HCT116 (cell line): ENCODE results near the gene URI1. TPM values are rescaled to one million over a fixed set of nuclear protein-coding genes. Genes with fewer than 3 reads are reported as not detected.

ENCODE experiments used
- ATAC-seq: fragments of 200-7000 bp; cut with Tn5 transposase; 2 replicates; pipeline ENCODE4 v1.9.1; 2020; ENCODE audit warnings: mild to moderate bottlenecking, moderate library complexity
- BruUV-seq: library from RNA; stranded (reverse); fragments of 400-500 nt; replicated peaks from 2 replicates; lab custom pipeline; 2021; lab: Mats Ljungman, UMichigan
- CTCF ChIA-PET: fragments of 300-600 bp; sonication (Branson Sonifier 250); formaldehyde crosslinking; loops from one replicate; lab custom pipeline; 2021; ENCODE audit warnings: antibody characterized with exemption; lab: Charles Lee
- POLR2A ChIA-PET: fragments of 300-600, 350-600 bp; sonication (Branson Sonifier 250); formaldehyde crosslinking; loops from one replicate; lab custom pipeline; 2021; ENCODE audit warnings: antibody characterized with exemption; lab: Charles Lee
- RAD21 ChIA-PET, 2 experiments: fragments of 300-600 bp; sonication (Branson Sonifier 250); formaldehyde crosslinking; loops; one replicate each; lab custom pipeline; 2023; ENCODE audit warnings: low total read pairs in 2 of 2; ENCODE audit not compliant: uncharacterized antibody in 2 of 2, unreplicated experiment in 2 of 2, low non-redundant PET in 1 of 2; lab: Charles Lee
- DNase-seq: peaks from one replicate; pipeline ENCODE4 v3.0.0-alpha.2; 2010; ENCODE audit warnings: low read depth, low spot score
- H2AFZ ChIP-seq: fragments of 200-600 bp; shearing (Covaris generic), sonication (generic); 2 replicates; pipeline ENCODE4 v1.6.1; 2017; ENCODE audit warnings: low read depth, mixed run types, mixed read lengths, antibody characterized with exemption, low read length; ENCODE audit not compliant: poor library complexity, severe bottlenecking
- H3K27ac ChIP-seq: 2 replicates; pipeline ENCODE4 v1.5.1; 2012; ENCODE audit warnings: low read depth, low read length
- H3K27me3 ChIP-seq: fragments of 200-600 bp; sonication (generic); 2 replicates; pipeline ENCODE4 v1.6.1; 2016; ENCODE audit warnings: mixed run types, low read length, mixed read lengths; ENCODE audit not compliant: insufficient read depth
- H3K36me3 ChIP-seq, 2 experiments: fragments of 200-500 bp in 1 of 2; fragments of 200-600 bp in 1 of 2; sonication (Bioruptor generic) in 1 of 2; sonication (generic) in 1 of 2; 2 replicates each; pipeline versions ENCODE4 v1.5.1 to v1.6.1; 2014 to 2016; ENCODE audit warnings: low read length in 2 of 2, inconsistent platforms in 1 of 2, mixed read lengths in 1 of 2, mixed run types in 1 of 2; ENCODE audit not compliant: insufficient read depth in 2 of 2, control insufficient read depth in 1 of 2
- H3K4me1 ChIP-seq, 2 experiments: fragments of 200-600 bp in 1 of 2; sonication (generic) in 1 of 2; 2 replicates each; pipeline versions ENCODE4 v1.5.1 to v1.6.1; 2012 to 2017; ENCODE audit warnings: low read length in 2 of 2, inconsistent platforms in 1 of 2, mild to moderate bottlenecking in 1 of 2, mixed read lengths in 1 of 2, mixed run types in 1 of 2, moderate library complexity in 1 of 2; ENCODE audit not compliant: insufficient read depth in 2 of 2, control insufficient read depth in 1 of 2
- H3K4me2 ChIP-seq: fragments of 200-600 bp; sonication (generic); 2 replicates; pipeline ENCODE4 v1.6.1; 2017; ENCODE audit warnings: mixed run types, low read length, mixed read lengths
- H3K4me3 ChIP-seq, 2 experiments: fragments of 200-600 bp in 1 of 2; sonication (generic) in 1 of 2; replicated peaks in 1 of 2; 2 replicates each; pipeline ENCODE4 v1.5.1; 2011 to 2016; ENCODE audit warnings: low read length in 2 of 2, control low read depth in 1 of 2, low read depth in 1 of 2, mild to moderate bottlenecking in 1 of 2, mixed read lengths in 1 of 2, mixed run types in 1 of 2
- H3K79me2 ChIP-seq: fragments of 200-600 bp; sonication (generic); 2 replicates; pipeline ENCODE4 v1.6.1; 2017; ENCODE audit warnings: mild to moderate bottlenecking, mixed run types, low read length, moderate library complexity, mixed read lengths; ENCODE audit not compliant: insufficient read depth
- H3K9ac ChIP-seq: fragments of 200-600 bp; sonication (generic); 2 replicates; pipeline ENCODE4 v1.6.1; 2016; ENCODE audit warnings: low read length, mixed read lengths
- H3K9me2 ChIP-seq: fragments of 200-600 bp; sonication (generic), shearing (Covaris generic); 2 replicates; pipeline ENCODE4 v1.6.1; 2017; ENCODE audit warnings: mixed run types, mild to moderate bottlenecking, moderate library complexity; ENCODE audit not compliant: insufficient read depth
- H3K9me3 ChIP-seq, 2 experiments: fragments of 200-500 bp in 1 of 2; fragments of 200-600 bp in 1 of 2; sonication (Bioruptor generic) in 1 of 2; sonication (generic) in 1 of 2; 2 replicates each; pipeline ENCODE4 v1.6.1; 2014 to 2017; ENCODE audit warnings: low read length in 2 of 2, mixed read lengths in 2 of 2, inconsistent platforms in 1 of 2, low read depth in 1 of 2, mild to moderate bottlenecking in 1 of 2, mixed run types in 1 of 2, moderate library complexity in 1 of 2; ENCODE audit not compliant: control insufficient read depth in 1 of 2, insufficient read depth in 1 of 2
- H4K20me1 ChIP-seq: fragments of 200-600 bp; sonication (generic), shearing (Covaris generic); 2 replicates; pipeline ENCODE4 v1.6.1; 2017; ENCODE audit warnings: mixed run types, mild to moderate bottlenecking, moderate library complexity; ENCODE audit not compliant: insufficient read depth
- CBX3 ChIP-seq: IDR thresholded peaks from 2 replicates; pipeline ENCODE4 v1.6.1; 2012; ENCODE audit warnings: low read depth
- CEBPB ChIP-seq: IDR thresholded peaks from 2 replicates; pipeline ENCODE4 v1.6.1; 2012; ENCODE audit warnings: low read depth
- ELF1 ChIP-seq: IDR thresholded peaks from 2 replicates; pipeline ENCODE4 v1.6.1; 2012; ENCODE audit warnings: low read depth, borderline replicate concordance
- EZH2 ChIP-seq: fragments of 200-600 bp; sonication (generic); IDR thresholded peaks from 2 replicates; pipeline ENCODE4 v1.6.1; 2017; ENCODE audit warnings: antibody characterized with exemption, mixed run types
- FOSL1 ChIP-seq: IDR thresholded peaks from 2 replicates; pipeline ENCODE4 v1.6.1; 2012; ENCODE audit warnings: low read depth
- JUND ChIP-seq: IDR thresholded peaks from 2 replicates; pipeline ENCODE4 v1.6.1; 2012
- SIN3A ChIP-seq: IDR thresholded peaks from 2 replicates; pipeline ENCODE4 v1.6.1; 2012; ENCODE audit warnings: low read depth
- SP1 ChIP-seq: IDR thresholded peaks from 2 replicates; pipeline ENCODE4 v1.6.1; 2012; ENCODE audit warnings: low read depth
- YY1 ChIP-seq: IDR thresholded peaks from 2 replicates; pipeline ENCODE4 v1.6.1; 2011; ENCODE audit warnings: low read length, low read depth, moderate library complexity, mild to moderate bottlenecking; ENCODE audit not compliant: insufficient replicate concordance; ENCODE audit errors: extremely low read depth
- ZNF274 ChIP-seq: fragments of 200-500 bp; sonication (Bioruptor generic); IDR thresholded peaks from 2 replicates; pipeline ENCODE4 v1.6.1; 2014; ENCODE audit warnings: mild to moderate bottlenecking, low read depth, low read length, inconsistent platforms
- intact Hi-C: fragments of 100-400 bp; cut with micrococcal nuclease; formaldehyde crosslinking; loops from 2 replicates; pipeline ENCODE4 v1.10.0; 2022
- total RNA-seq: library from RNA; stranded (reverse); gene quantifications from one replicate; pipeline ENCODE4 v1.2.1, GENCODE V29; 2021; ENCODE audit not compliant: unreplicated experiment
- TF ChIP-seq, protein P1 (sequence below): IDR thresholded peaks from 2 replicates; pipeline ENCODE4 v1.6.1; 2012
- TF ChIP-seq, protein P2 (sequence below), 3 experiments: fragments of 200-600 bp in 1 of 3; sonication (generic) in 1 of 3; IDR thresholded peaks in 2 of 3; conservative IDR thresholded peaks in 1 of 3; 2 replicates each; pipeline ENCODE4 v1.5.1; 2012 to 2017; ENCODE audit warnings: low read depth in 2 of 3, low read length in 2 of 3, antibody characterized with exemption in 1 of 3, borderline replicate concordance in 1 of 3, control low read depth in 1 of 3, mild to moderate bottlenecking in 1 of 3, mixed read lengths in 1 of 3, mixed run types in 1 of 3, moderate library complexity in 1 of 3; ENCODE audit not compliant: insufficient read depth in 1 of 3
- TF ChIP-seq, protein P3 (sequence below): IDR thresholded peaks from 2 replicates; pipeline ENCODE4 v1.6.1; 2011; ENCODE audit warnings: mild to moderate bottlenecking, low read length, moderate library complexity; ENCODE audit not compliant: insufficient replicate concordance; ENCODE audit errors: extremely low read depth

URI1 gene
- total RNA-seq, 1 experiment from 2014 or later = 51.4 TPM

DNA sequence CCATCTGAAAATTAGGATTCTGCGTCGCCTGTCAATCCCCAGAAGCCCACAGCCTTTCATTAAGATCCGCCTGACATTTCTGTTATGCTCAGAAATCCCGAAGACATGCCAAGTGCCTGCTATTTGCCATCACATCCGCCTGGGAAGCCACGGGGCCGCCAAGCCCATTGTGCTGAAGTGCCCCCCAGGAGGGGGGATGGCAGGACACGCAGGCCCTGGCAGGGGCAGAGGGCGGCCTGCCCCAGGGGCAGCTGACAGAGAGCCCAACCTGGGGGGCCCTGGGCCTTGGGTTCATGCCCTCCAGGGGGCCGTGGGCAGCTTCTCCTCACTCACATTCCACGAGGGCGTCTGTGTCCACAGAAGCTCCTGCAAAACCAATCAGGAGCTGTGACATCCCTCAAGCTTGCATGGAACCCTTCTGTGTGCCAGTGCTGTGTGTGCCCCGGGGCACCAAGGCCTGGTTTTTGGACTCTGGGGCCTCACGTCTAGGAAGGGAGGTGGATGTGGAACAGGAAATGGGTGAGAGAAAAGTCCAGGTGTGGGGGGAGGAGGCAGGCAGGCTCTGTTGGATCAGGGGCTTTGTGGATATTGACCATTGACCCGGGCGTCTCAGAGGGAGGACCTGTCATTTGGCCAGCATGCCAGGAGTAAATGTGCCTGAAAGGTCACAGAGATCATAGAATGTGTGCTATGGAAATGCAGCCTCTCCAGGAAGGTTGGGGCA, 122.9 kb downstream of the URI1 start:
- H3K9ac ChIP-seq = no peak overlapping the region
- H3K4me1 ChIP-seq = no peaks in the 10 kb centered on the region
- BruUV-seq = no TSS peak
- no peaks in the 10 kb centered on the region for H4K20me1 ChIP-seq
- no peak overlapping the region for H3K4me3 ChIP-seq
- intact Hi-C loops = no loop called here
- RAD21 ChIA-PET = no interaction called here
- H3K27ac ChIP-seq = no peak overlapping the region
- POLR2A ChIA-PET = no interaction called here
- no peak overlapping the region for H3K4me2 ChIP-seq
- no peaks in the 10 kb centered on the region for H3K9me2 ChIP-seq
- TF ChIP-seq, protein P1, sequence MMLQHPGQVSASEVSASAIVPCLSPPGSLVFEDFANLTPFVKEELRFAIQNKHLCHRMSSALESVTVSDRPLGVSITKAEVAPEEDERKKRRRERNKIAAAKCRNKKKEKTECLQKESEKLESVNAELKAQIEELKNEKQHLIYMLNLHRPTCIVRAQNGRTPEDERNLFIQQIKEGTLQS = no peak
- TF ChIP-seq CEBPB (no peak), YY1 (no peak), EZH2 (no peak)
- ATAC-seq (no peak), DNase-seq (no peak)
- H3K36me3 ChIP-seq = no peaks in the 10 kb centered on the region
- CTCF ChIA-PET = no interaction called here
- no peak overlapping the region for H2AFZ ChIP-seq
- no peaks in the 10 kb centered on the region for H3K79me2 ChIP-seq
- H3K9me3 ChIP-seq = no peaks in the 10 kb centered on the region
- no peaks in the 10 kb centered on the region for H3K27me3 ChIP-seq

DNA sequence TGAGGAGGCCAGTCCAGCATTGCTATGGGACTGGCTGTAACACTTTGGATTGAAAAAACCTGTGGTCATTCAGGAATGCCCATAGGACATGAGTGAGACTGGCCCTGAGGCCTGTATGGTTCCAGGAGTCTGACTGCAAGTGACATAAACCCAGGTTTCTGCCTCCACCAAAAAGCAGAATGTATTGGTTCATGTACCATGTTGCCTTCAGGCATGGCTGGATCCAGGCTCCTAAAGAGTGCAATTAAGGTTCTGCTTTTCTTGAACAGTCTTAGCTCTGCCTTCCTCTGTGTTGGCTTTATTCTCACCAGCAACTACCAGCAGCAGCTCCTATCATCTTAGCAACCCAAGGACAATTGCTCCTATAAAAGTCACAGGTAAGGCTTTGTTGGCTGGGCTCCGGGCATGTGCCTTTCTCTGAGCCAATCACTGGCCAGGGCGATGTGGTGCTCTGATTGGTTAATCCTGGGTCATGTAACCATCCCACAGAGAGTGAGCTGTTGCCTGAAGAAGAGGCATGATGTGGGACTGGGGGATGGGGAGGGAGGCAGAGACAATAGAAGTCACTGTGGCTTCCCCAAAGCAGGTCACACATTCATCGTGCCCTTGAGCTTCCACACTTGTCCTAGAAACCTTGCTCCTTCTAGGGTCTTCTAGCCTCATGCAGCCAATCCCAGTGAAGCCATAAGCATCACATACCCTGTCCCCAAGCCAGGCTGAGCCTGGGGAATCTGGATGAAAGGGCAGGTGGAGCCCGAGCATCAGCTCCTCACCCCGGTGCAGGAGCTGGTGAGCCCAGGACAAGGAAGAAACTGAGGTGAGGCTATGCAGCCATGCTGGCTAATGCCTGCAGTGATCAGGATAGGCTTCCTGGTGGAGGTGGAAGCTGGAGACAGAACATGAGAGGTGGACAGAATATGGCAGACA, 123.9 kb downstream of the URI1 start:
- POLR2A ChIA-PET = no interaction called here
- H3K9me2 ChIP-seq = no peaks in the 10 kb centered on the region
- H3K9ac ChIP-seq = no peak overlapping the region
- H3K36me3 ChIP-seq = no peaks in the 10 kb centered on the region
- no peaks in the 10 kb centered on the region for H3K27me3 ChIP-seq
- no peak overlapping the region for H3K4me2 ChIP-seq
- intact Hi-C loops = no loop called here
- H4K20me1 ChIP-seq = no peaks in the 10 kb centered on the region
- DNase-seq = no peak
- peak; percentile 70 for ATAC-seq
- BruUV-seq = no TSS peak
- no peaks in the 10 kb centered on the region for H3K79me2 ChIP-seq
- H3K4me3 ChIP-seq = no peak overlapping the region
- H3K4me1 ChIP-seq = no peaks in the 10 kb centered on the region
- CTCF ChIA-PET = no interaction called here
- H3K9me3 ChIP-seq = no peaks in the 10 kb centered on the region
- no peak overlapping the region for H3K27ac ChIP-seq
- RAD21 ChIA-PET = no interaction called here
- H2AFZ ChIP-seq = no peak overlapping the region
- TF ChIP-seq, protein P2, sequence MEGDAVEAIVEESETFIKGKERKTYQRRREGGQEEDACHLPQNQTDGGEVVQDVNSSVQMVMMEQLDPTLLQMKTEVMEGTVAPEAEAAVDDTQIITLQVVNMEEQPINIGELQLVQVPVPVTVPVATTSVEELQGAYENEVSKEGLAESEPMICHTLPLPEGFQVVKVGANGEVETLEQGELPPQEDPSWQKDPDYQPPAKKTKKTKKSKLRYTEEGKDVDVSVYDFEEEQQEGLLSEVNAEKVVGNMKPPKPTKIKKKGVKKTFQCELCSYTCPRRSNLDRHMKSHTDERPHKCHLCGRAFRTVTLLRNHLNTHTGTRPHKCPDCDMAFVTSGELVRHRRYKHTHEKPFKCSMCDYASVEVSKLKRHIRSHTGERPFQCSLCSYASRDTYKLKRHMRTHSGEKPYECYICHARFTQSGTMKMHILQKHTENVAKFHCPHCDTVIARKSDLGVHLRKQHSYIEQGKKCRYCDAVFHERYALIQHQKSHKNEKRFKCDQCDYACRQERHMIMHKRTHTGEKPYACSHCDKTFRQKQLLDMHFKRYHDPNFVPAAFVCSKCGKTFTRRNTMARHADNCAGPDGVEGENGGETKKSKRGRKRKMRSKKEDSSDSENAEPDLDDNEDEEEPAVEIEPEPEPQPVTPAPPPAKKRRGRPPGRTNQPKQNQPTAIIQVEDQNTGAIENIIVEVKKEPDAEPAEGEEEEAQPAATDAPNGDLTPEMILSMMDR (IDR thresholded peaks at IDR 0.05 in 2 of 3, conservative IDR thresholded peaks at IDR 0.05 in 1 of 3; ENCODE audit: borderline replicate concordance in 1 of 3, insufficient read depth in 1 of 3, low read depth in 2 of 3, low read length in 2 of 3) = no peak
- TF ChIP-seq FOSL1 = no peak
- no peak for TF ChIP-seq SIN3A
- TF ChIP-seq EZH2 = no peak
- TF ChIP-seq, protein P1 = no peak
- no peak for TF ChIP-seq ELF1
- TF ChIP-seq YY1 = no peak
- no peak for TF ChIP-seq JUND
- TF ChIP-seq, protein P3, sequence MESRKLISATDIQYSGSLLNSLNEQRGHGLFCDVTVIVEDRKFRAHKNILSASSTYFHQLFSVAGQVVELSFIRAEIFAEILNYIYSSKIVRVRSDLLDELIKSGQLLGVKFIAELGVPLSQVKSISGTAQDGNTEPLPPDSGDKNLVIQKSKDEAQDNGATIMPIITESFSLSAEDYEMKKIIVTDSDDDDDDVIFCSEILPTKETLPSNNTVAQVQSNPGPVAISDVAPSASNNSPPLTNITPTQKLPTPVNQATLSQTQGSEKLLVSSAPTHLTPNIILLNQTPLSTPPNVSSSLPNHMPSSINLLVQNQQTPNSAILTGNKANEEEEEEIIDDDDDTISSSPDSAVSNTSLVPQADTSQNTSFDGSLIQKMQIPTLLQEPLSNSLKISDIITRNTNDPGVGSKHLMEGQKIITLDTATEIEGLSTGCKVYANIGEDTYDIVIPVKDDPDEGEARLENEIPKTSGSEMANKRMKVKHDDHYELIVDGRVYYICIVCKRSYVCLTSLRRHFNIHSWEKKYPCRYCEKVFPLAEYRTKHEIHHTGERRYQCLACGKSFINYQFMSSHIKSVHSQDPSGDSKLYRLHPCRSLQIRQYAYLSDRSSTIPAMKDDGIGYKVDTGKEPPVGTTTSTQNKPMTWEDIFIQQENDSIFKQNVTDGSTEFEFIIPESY = no peak
- TF ChIP-seq CBX3 = no peak
- TF ChIP-seq SP1 = no peak
- TF ChIP-seq ZNF274 = no peak
